ENCODE data around the gene SEZ6L2. TPM values are rescaled to one million over a fixed set of nuclear protein-coding genes. Genes with fewer than 3 reads are reported as not detected.
A peak's percentile ranks its signal among the peaks of the same experiment; 100 is the strongest.

SEZ6L2 gene
- total and polyA plus RNA-seq, 9 of the 15 experiments (the other 6 are each of a cell fraction or from before 2014, with no cell fraction given), result 0.10 to 2.1 (median 0.72) TPM

GRCh38 chr16:29868396-29869009 lies 30.8 kb downstream of the SEZ6L2 start:
- FAIRE-seq (no peak), DNase-seq (ENCODE audit: extremely low read depth in 1 of 4, low spot score in 3 of 4) (peak in 1 of 4 experiments; percentile 36), ATAC-seq (peak; percentile 24; the same call in 2 of the 3 replicates)
- no TSS peak for BruUV-seq (replicated peaks)
- ChIA-PET CTCF (ENCODE audit: low intra/inter-chr PET ratio) (no interaction called here), POLR2A (interaction anchor here (1.1 kb wide), 1 partner anchor 9 kb away, joined by 4 read pairs; no protein-coding TSS in a partner anchor)
- no peaks in the 10 kb centered on the region for H4K20me1 ChIP-seq (replicated peaks; ENCODE audit: control insufficient read depth, insufficient read depth, low read length)
- H3K79me2 ChIP-seq (ENCODE audit: control insufficient read depth, insufficient read depth, low read length), result no peaks in the 10 kb centered on the region
- no peaks in the 10 kb centered on the region for H3K9me1 ChIP-seq (ENCODE audit: control insufficient read depth, insufficient read depth, low read length)
- in situ Hi-C loops (cut with MboI) (no loop called here), intact Hi-C loops (cut with micrococcal nuclease) (no loop called here)
- no peak overlapping the region for H3K27ac ChIP-seq (ENCODE audit: extremely low read depth, low read depth, low read length)
- no peaks in the 10 kb centered on the region for H3K9me3 ChIP-seq (replicated peaks; ENCODE audit: control insufficient read depth, insufficient read depth, low read depth, low read length)
- H3K36me3 ChIP-seq (ENCODE audit: control insufficient read depth, insufficient read depth, low read length), result no peaks in the 10 kb centered on the region
- H3K27me3 ChIP-seq (ENCODE audit: control insufficient read depth in 2 of 2, insufficient read depth in 2 of 2, low read length in 2 of 2), result no peaks in the 10 kb centered on the region; a peak in 1 of 5 replicates
- WGBS (ENCODE audit: insufficient coverage, low coverage, missing lambda C conversion rate), result 23% methylated on average over 8 of the region's 8 CpGs
- peak; percentile 85 for TF ChIP-seq NFIC (IDR thresholded peaks at IDR 0.05)
- TF ChIP-seq FOXA3 (CRISPR knock-in tag; conservative IDR thresholded peaks at IDR 0.05 in 1 of 2, IDR thresholded peaks at IDR 0.05 in 1 of 2), result peak in 1 of 2 experiments; percentile 89; a peak in 1 of 4 replicates
- TF ChIP-seq PRPF4 (IDR thresholded peaks at IDR 0.05; ENCODE audit: insufficient read depth, low read depth, low read length, poor library complexity, severe bottlenecking), result no peak
- TF ChIP-seq ZKSCAN8 (CRISPR knock-in tag; IDR thresholded peaks at IDR 0.05), result no peak
- no peak for TF ChIP-seq XRCC5 (IDR thresholded peaks at IDR 0.05; ENCODE audit: low read depth, low read length)
- no peak overlapping the region for H3K4me3 ChIP-seq
- peaks cover 0 to 21% of the 10 kb centered on the region in 2 experiments; a peak in 3 of 5 replicates for H3K4me1 ChIP-seq (replicated peaks in 1 of 2; ENCODE audit: control insufficient read depth in 2 of 2, insufficient read depth in 2 of 2, low read length in 2 of 2)
- no peak overlapping the region for H2AFZ ChIP-seq (ENCODE audit: low read depth, low read length)
- no peak overlapping the region for H3K4me2 ChIP-seq (ENCODE audit: insufficient read depth, low read length)
- H3K9ac ChIP-seq (ENCODE audit: insufficient read depth in 1 of 2, low read depth in 2 of 2, low read length in 2 of 2), result no peak overlapping the region

Measured in K562 (cell line).